GM19328 (cell line): ENCODE measurements around the gene POLE.
"Not testable (repeated sequence)": the region's sequence is repeated elsewhere in the genome, so short reads cannot be mapped to it uniquely, and the experiment has no call there.

Experiments used
- ATAC-seq: cut with Tn5 transposase; IDR thresholded peaks from one replicate; pipeline ENCODE4 v1.9.1; 2021; ENCODE audit warnings: mild to moderate bottlenecking, moderate library complexity; ENCODE audit not compliant: unreplicated experiment

The POLE gene

GRCh38 chr12:132717531-132718387 lies 30.6 kb upstream of the POLE start:
- ATAC-seq = no peak

- ATAC-seq = no peak
Measured at GRCh38 chr12:132717011-132717410, 29.9 kb upstream of the POLE start.

GRCh38 chr12:132716356-132716755 lies 29.2 kb upstream of the POLE start:
- ATAC-seq = no peak

GRCh38 chr12:132715874-132716273 lies 28.7 kb upstream of the POLE start:
- no peak for ATAC-seq

GRCh38 chr12:132713123-132713522 lies 26.0 kb upstream of the POLE start:
- ATAC-seq = no peak

GRCh38 chr12:132711080-132711843 lies 24.1 kb upstream of the POLE start:
- no peak for ATAC-seq

GRCh38 chr12:132710405-132711079 lies 23.4 kb upstream of the POLE start, which contains the start of gene PGAM5:
Gene PGAM5 (plus strand): TSS chr12:132710842. CDS start chr12:132710877, 35 bp downstream.
- peak; percentile 87 for ATAC-seq

GRCh38 chr12:132710043-132710404 lies 22.9 kb upstream of the POLE start:
- peak; percentile 26 for ATAC-seq

- no peak for ATAC-seq
Measured at GRCh38 chr12:132708150-132708549, 21.0 kb upstream of the POLE start.

GRCh38 chr12:132707241-132707640 lies 20.1 kb upstream of the POLE start:
- ATAC-seq = no peak

GRCh38 chr12:132703641-132704040 lies 16.5 kb upstream of the POLE start:
- no peak for ATAC-seq

- ATAC-seq = no peak
Measured at GRCh38 chr12:132702640-132703039, 15.5 kb upstream of the POLE start.

GRCh38 chr12:132700212-132700822 lies 13.2 kb upstream of the POLE start:
- peak; percentile 53 for ATAC-seq

- ATAC-seq = no peak
Measured at GRCh38 chr12:132698341-132698740, 11.2 kb upstream of the POLE start.

- no peak for ATAC-seq
Measured at GRCh38 chr12:132695431-132695830, 8.3 kb upstream of the POLE start.

- ATAC-seq = not testable (repeated sequence)
Measured at GRCh38 chr12:132694888-132695287, 7.7 kb upstream of the POLE start.

GRCh38 chr12:132692030-132692429 lies 4.9 kb upstream of the POLE start:
- not testable (repeated sequence) for ATAC-seq

GRCh38 chr12:132690112-132690511 lies 3.0 kb upstream of the POLE start:
- ATAC-seq = no peak

- ATAC-seq = no peak
Measured at GRCh38 chr12:132689227-132689626, 2.1 kb upstream of the POLE start.

GRCh38 chr12:132686825-132687210 lies 324 bp downstream of the POLE start:
- ATAC-seq = peak; percentile 11

GRCh38 chr12:132685400-132685799 lies 1.7 kb downstream of the POLE start:
- no peak for ATAC-seq
